Tibial artery (tissue), 4 donors: ENCODE measurements around the gene ABCD2.
"Not testable (repeated sequence)": the region's sequence is repeated elsewhere in the genome, so short reads cannot be mapped to it uniquely, and the experiment has no call there.

Experiments
- DNase-seq, 2 donors: peaks; one replicate each; pipeline ENCODE4 v3.0.0-alpha.2; 2019
- H3K27ac ChIP-seq, 2 donors: fragments of 200-600 bp; sonication (generic) in 1 of 2; 1 replicate in 1 of 2; 2 replicates in 1 of 2; pipeline ENCODE4 v1.5.1; 2018 to 2019; ENCODE audit warnings: mild to moderate bottlenecking in 1 of 2
- H3K27me3 ChIP-seq, 2 donors: fragments of 200-600 bp; sonication (generic) in 1 of 2; one replicate each; pipeline versions ENCODE4 v1.5.1 to v1.6.0; 2016 to 2019
- H3K36me3 ChIP-seq, 3 donors: fragments of 200-600 bp; sonication (generic) in 2 of 3; one replicate each; pipeline ENCODE4 v1.5.1; 2016 to 2019; ENCODE audit warnings: mild to moderate bottlenecking in 2 of 3
- H3K4me1 ChIP-seq, 4 donors: fragments of 200-600 bp; sonication (generic) in 2 of 4; 1 replicate in 3 of 4; 2 replicates in 1 of 4; pipeline ENCODE4 v1.5.1; 2016 to 2019
- H3K4me3 ChIP-seq, 2 donors: fragments of 200-600 bp; sonication (generic) in 1 of 2; 1 replicate in 1 of 2; 2 replicates in 1 of 2; pipeline ENCODE4 v1.5.1; 2018 to 2019; ENCODE audit warnings: mild to moderate bottlenecking in 2 of 2
- H3K9me3 ChIP-seq, 3 donors: fragments of 200-600 bp; sonication (generic) in 1 of 3; one replicate each; pipeline ENCODE4 v1.5.1; 2016 to 2019
- CTCF ChIP-seq, 2 experiments: fragments of 200-600 bp in 1 of 2; fragments of 450-650 bp in 1 of 2; IDR thresholded peaks; one replicate each; pipeline ENCODE4 v1.5.1; 2017 to 2019; ENCODE audit warnings: antibody characterized with exemption in 2 of 2, mild to moderate bottlenecking in 1 of 2, moderate library complexity in 1 of 2
- intact Hi-C: fragments of 100-400 bp; cut with DNase I; formaldehyde crosslinking; loops from one replicate; pipeline ENCODE4 v1.15.0; 2023; ENCODE audit warnings: low total_unique reads

Gene ABCD2

DNA sequence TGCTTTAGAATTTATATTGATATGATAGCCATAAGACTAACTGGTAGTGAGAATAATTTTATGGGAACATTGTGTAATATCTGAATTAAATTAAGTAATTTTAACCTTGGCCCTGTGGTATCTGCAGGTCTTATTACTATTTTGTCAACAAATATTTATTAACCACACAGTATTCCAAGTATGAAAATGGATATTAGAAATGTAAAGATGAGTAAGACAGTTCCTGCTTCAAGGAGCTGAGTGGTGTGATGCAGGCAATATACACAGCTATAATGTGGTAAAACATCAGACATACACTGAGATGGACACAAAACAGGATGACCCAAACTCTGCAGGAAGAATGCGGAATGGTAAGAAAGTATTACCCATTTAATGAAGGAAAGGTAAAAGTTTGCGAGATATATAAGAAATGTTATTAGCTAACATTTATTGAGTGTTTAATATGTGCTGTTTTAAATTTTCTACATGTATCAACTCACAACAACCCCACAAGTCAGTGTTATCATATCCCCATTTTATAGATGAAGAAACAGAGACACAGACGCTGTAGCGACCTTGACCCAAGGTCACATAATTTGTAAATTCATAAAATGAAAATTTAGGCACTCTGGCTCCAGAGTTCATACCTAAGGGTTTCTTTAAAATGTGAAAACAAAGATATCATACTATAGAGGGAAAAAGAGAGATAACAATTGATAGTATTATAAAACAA, 12.7 kb downstream of the ABCD2 start:
- H3K27ac ChIP-seq = no peak overlapping the region
- no peaks in the 10 kb centered on the region for H3K9me3 ChIP-seq
- no peaks in the 10 kb centered on the region for H3K36me3 ChIP-seq
- no peak for TF ChIP-seq CTCF (IDR thresholded peaks at IDR 0.05)
- no peak overlapping the region for H3K4me3 ChIP-seq
- no peaks in the 10 kb centered on the region for H3K27me3 ChIP-seq
- no peak for DNase-seq
- peaks cover 0 to 9% (median 0%) of the 10 kb centered on the region in 4 donors for H3K4me1 ChIP-seq
- intact Hi-C loops = no loop called here

GRCh38 chr12:39605996-39606395, 13.6 kb downstream of the ABCD2 start:
- DNase-seq = no peak
- no peaks in the 10 kb centered on the region for H3K36me3 ChIP-seq
- TF ChIP-seq CTCF (IDR thresholded peaks at IDR 0.05) = no peak
- H3K27me3 ChIP-seq = no peaks in the 10 kb centered on the region
- H3K27ac ChIP-seq = no peak overlapping the region
- intact Hi-C loops = no loop called here
- no peak overlapping the region for H3K4me3 ChIP-seq
- no peaks in the 10 kb centered on the region for H3K9me3 ChIP-seq
- peaks cover 0 to 8% (median 0%) of the 10 kb centered on the region in 4 donors for H3K4me1 ChIP-seq

DNA sequence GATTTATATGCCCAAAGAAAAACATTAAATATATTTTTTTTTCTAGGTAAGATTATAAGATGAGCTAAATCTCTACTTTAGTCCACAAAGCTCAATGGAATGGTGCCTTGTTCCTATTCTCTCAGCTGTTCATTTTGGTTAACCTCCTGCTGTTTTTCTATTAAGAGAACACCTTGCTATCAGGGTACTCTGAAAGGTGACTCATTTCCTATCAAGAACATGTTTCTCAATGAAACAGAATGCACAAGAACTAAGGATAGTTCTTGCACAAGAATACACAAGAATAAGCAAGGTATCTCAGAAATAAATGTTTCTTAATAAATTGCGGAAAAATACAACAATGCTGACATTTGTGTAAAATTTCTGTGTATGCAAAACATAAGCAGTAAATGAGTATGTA, 14.1 kb downstream of the ABCD2 start:
- no peak for TF ChIP-seq CTCF (IDR thresholded peaks at IDR 0.05)
- no peak for DNase-seq

GRCh38 chr12:39603065-39603464, 16.5 kb downstream of the ABCD2 start:
- Histone ChIP-seq H3K27me3 (no peaks in the 10 kb centered on the region), H3K27ac (no peak overlapping the region), H3K4me3 (no peak overlapping the region), H3K36me3 (no peaks in the 10 kb centered on the region), H3K4me1 (no peaks in the 10 kb centered on the region), H3K9me3 (no peaks in the 10 kb centered on the region)
- intact Hi-C loops = no loop called here
- no peak for TF ChIP-seq CTCF (IDR thresholded peaks at IDR 0.05)
- DNase-seq = no peak

More for the DNA sequence above, 14.1 kb downstream of the ABCD2 start:
- H3K4me1 ChIP-seq = peaks cover 0 to 3% (median 0%) of the 10 kb centered on the region in 4 donors
- no peaks in the 10 kb centered on the region for H3K9me3 ChIP-seq
- no peak overlapping the region for H3K4me3 ChIP-seq
- no peaks in the 10 kb centered on the region for H3K27me3 ChIP-seq
- intact Hi-C loops = no loop called here
- H3K27ac ChIP-seq = no peak overlapping the region
- no peaks in the 10 kb centered on the region for H3K36me3 ChIP-seq

GRCh38 chr12:39601951-39602350, 17.7 kb downstream of the ABCD2 start:
- H3K27me3 ChIP-seq, H3K4me3 ChIP-seq, H3K36me3 ChIP-seq, H3K9me3 ChIP-seq, DNase-seq, H3K4me1 ChIP-seq, H3K27ac ChIP-seq, intact Hi-C loops: not testable (repeated sequence)

GRCh38 chr12:39595928-39596327, 23.7 kb downstream of the ABCD2 start:
- no peak for TF ChIP-seq CTCF (IDR thresholded peaks at IDR 0.05)
- Histone ChIP-seq H3K4me1 (no peaks in the 10 kb centered on the region), H3K9me3 (no peaks in the 10 kb centered on the region), H3K36me3 (no peaks in the 10 kb centered on the region), H3K27me3 (no peaks in the 10 kb centered on the region), H3K27ac (no peak overlapping the region), H3K4me3 (no peak overlapping the region)
- DNase-seq = no peak
- intact Hi-C loops = no loop called here
